Endothelial cell of umbilical vein (primary cell): ENCODE measurements around the gene DPH1. TPM values are rescaled to one million over a fixed set of nuclear protein-coding genes. Genes with fewer than 3 reads are reported as not detected.
A peak's percentile ranks its signal among the peaks of the same experiment; 100 is the strongest.

Experiments
- BruUV-seq: library from RNA; stranded (reverse); fragments of 400-500 nt; replicated peaks from 2 replicates; lab custom pipeline; 2021; lab: Mats Ljungman, UMichigan
- CTCF ChIA-PET: fragments of 300-600, 350-600 bp; sonication (Branson Sonifier 250); formaldehyde crosslinking; loops from one replicate; lab custom pipeline; 2021; ENCODE audit warnings: antibody characterized with exemption, inconsistent platforms; lab: Charles Lee
- POLR2A ChIA-PET: fragments of 300-600, 350-600 bp; sonication (Branson Sonifier 250); formaldehyde crosslinking; loops from one replicate; lab custom pipeline; 2021; ENCODE audit warnings: antibody characterized with exemption, inconsistent platforms; lab: Charles Lee
- DNase-seq: peaks from one replicate; pipeline ENCODE4 v3.0.0-alpha.2; 2011; ENCODE audit warnings: low read depth, low spot score
- FAIRE-seq: peaks from 2 replicates; lab custom pipeline; 2011; peaks lifted over from hg19 to GRCh38; lab: Jason Lieb, UNC
- H2AFZ ChIP-seq: 2 replicates; pipeline ENCODE4 v1.6.0; 2012; ENCODE audit warnings: low read depth, low read length, control low read depth, inconsistent platforms
- H3K27ac ChIP-seq: 2 replicates; pipeline ENCODE4 v1.5.1; 2011; ENCODE audit warnings: low read depth, mild to moderate bottlenecking, control low read depth, low read length, moderate library complexity; ENCODE audit not compliant: insufficient read depth
- H3K27me3 ChIP-seq, 2 experiments: 2 replicates each; pipeline versions ENCODE4 v1.6.0 to v1.6.1; 2011; ENCODE audit warnings: low read length in 2 of 2, mixed read lengths in 1 of 2; ENCODE audit not compliant: control insufficient read depth in 2 of 2, insufficient read depth in 2 of 2
- H3K36me3 ChIP-seq, 2 experiments: 2 replicates in 1 of 2; 3 replicates in 1 of 2; pipeline ENCODE4 v1.5.1; 2011; ENCODE audit warnings: low read length in 2 of 2, mild to moderate bottlenecking in 1 of 2, moderate library complexity in 1 of 2; ENCODE audit not compliant: control insufficient read depth in 2 of 2, insufficient read depth in 2 of 2; ENCODE audit errors: extremely low read depth in 1 of 2
- H3K4me1 ChIP-seq: 3 replicates; pipeline ENCODE4 v1.5.1; 2011; ENCODE audit warnings: mild to moderate bottlenecking, low read length; ENCODE audit not compliant: control insufficient read depth, insufficient read depth; ENCODE audit errors: extremely low read depth
- H3K4me2 ChIP-seq: 2 replicates; pipeline ENCODE4 v1.6.1; 2011; ENCODE audit warnings: low read length, control low read depth, mixed read lengths; ENCODE audit not compliant: insufficient read depth
- H3K4me3 ChIP-seq, 3 experiments: fragments of 200-600 bp in 1 of 3; sonication (generic), shearing (Covaris generic) in 1 of 3; replicated peaks in 1 of 3; 2 replicates each; pipeline ENCODE4 v1.5.1; 2011 to 2016; ENCODE audit warnings: control low read depth in 3 of 3, low read length in 3 of 3, mild to moderate bottlenecking in 2 of 3, inconsistent platforms in 1 of 3, low read depth in 1 of 3, moderate library complexity in 1 of 3; ENCODE audit not compliant: insufficient read depth in 1 of 3
- H3K79me2 ChIP-seq: 2 replicates; pipeline ENCODE4 v1.6.0; 2012; ENCODE audit warnings: low read length, inconsistent platforms; ENCODE audit not compliant: control insufficient read depth, insufficient read depth
- H3K9ac ChIP-seq: replicated peaks from 2 replicates; pipeline ENCODE3; 2011; ENCODE audit warnings: low read length, control low read depth; ENCODE audit not compliant: insufficient read depth; ENCODE audit errors: extremely low read depth
- H3K9me1 ChIP-seq: replicated peaks from 3 replicates; pipeline ENCODE4 v1.6.0; 2011; ENCODE audit warnings: mild to moderate bottlenecking, low read length; ENCODE audit not compliant: control insufficient read depth, insufficient read depth; ENCODE audit errors: extremely low read depth
- H3K9me3 ChIP-seq: replicated peaks from 2 replicates; pipeline ENCODE4 v1.5.1; 2012; ENCODE audit warnings: low read length, inconsistent platforms; ENCODE audit not compliant: control insufficient read depth, insufficient read depth
- H4K20me1 ChIP-seq: replicated peaks from 2 replicates; pipeline ENCODE3; 2011; ENCODE audit warnings: mild to moderate bottlenecking, low read length; ENCODE audit not compliant: control insufficient read depth, insufficient read depth; ENCODE audit errors: extremely low read depth
- EZH2 ChIP-seq: IDR thresholded peaks from 2 replicates; pipeline ENCODE4 v1.6.1; 2012; ENCODE audit warnings: borderline replicate concordance, low read depth, mild to moderate bottlenecking, moderate library complexity, low read length, inconsistent platforms; ENCODE audit not compliant: severe bottlenecking
- FOS ChIP-seq: IDR thresholded peaks from 2 replicates; pipeline ENCODE4 v1.6.1; 2011; ENCODE audit warnings: mild to moderate bottlenecking, low read length, moderate library complexity, borderline replicate concordance; ENCODE audit not compliant: insufficient read depth
- GATA2 ChIP-seq: IDR thresholded peaks from 2 replicates; pipeline ENCODE4 v1.7.0; 2011; ENCODE audit warnings: low read depth, mild to moderate bottlenecking, moderate library complexity, mixed read lengths, low read length; ENCODE audit not compliant: insufficient read length, insufficient read depth
- JUN ChIP-seq: IDR thresholded peaks from 2 replicates; pipeline ENCODE4 v1.6.1; 2011; ENCODE audit warnings: borderline replicate concordance, low read depth; ENCODE audit not compliant: insufficient read length, insufficient read depth
- MAX ChIP-seq: IDR thresholded peaks from 2 replicates; pipeline ENCODE4 v1.6.1; 2011; ENCODE audit not compliant: insufficient read depth, insufficient read length
- MYC ChIP-seq: IDR thresholded peaks from one replicate; pipeline ENCODE4 v1.6.1; 2011; ENCODE audit warnings: mild to moderate bottlenecking, low read depth, low read length
- POLR2A ChIP-seq: IDR thresholded peaks from 2 replicates; pipeline ENCODE4 v1.6.1; 2012; ENCODE audit warnings: low read depth, mild to moderate bottlenecking, control low read depth, low read length
- POLR2AphosphoS5 ChIP-seq: IDR thresholded peaks from 2 replicates; pipeline ENCODE4 v1.6.1; 2012; ENCODE audit warnings: low read depth, mild to moderate bottlenecking, control low read depth, low read length, moderate library complexity; ENCODE audit not compliant: insufficient read depth
- dilution Hi-C: fragments of 300-500 bp; cut with MboI; formaldehyde crosslinking; loops from one replicate; pipeline ENCODE4 v1.15.0; 2019; ENCODE audit warnings: low sequenced_read_pairs; ENCODE audit not compliant: extremely low pct_ligation_motif_present
- intact Hi-C: fragments of 100-400 bp; cut with micrococcal nuclease; formaldehyde crosslinking; loops from one replicate; pipeline ENCODE4 v1.10.0; 2022
- polyA plus RNA-seq, 4 experiments: library from polyadenylated mRNA; depleted of rRNA in 3 of 4; stranded (reverse) in 3 of 4; unstranded in 1 of 4; fragments of >200 nt; gene quantifications; 2 replicates each; pipeline versions ENCODE4 v1.2.1 to v1.2.3, GENCODE V29; 2011 to 2012; ENCODE audit warnings: missing spikeins in 1 of 4
- total RNA-seq: library from RNA; stranded (reverse); gene quantifications from 2 replicates; pipeline ENCODE4 v1.2.3, GENCODE V29; 2021
- TF ChIP-seq, protein P1 (sequence below), 2 donors: IDR thresholded peaks; 1 replicate in 1 of 2; 2 replicates in 1 of 2; pipeline ENCODE4 v1.5.1; 2011; ENCODE audit warnings: low read length in 2 of 2, mild to moderate bottlenecking in 2 of 2, moderate library complexity in 2 of 2, control low read depth in 1 of 2, inconsistent platforms in 1 of 2, low read depth in 1 of 2; ENCODE audit not compliant: insufficient read depth in 1 of 2; ENCODE audit errors: extremely low read depth in 1 of 2

The DPH1 gene
- total and polyA plus RNA-seq, 2 donors (not counting 3 experiments of a cell fraction or from before 2014, with no cell fraction given) = 37.8 to 45.6 TPM

DNA sequence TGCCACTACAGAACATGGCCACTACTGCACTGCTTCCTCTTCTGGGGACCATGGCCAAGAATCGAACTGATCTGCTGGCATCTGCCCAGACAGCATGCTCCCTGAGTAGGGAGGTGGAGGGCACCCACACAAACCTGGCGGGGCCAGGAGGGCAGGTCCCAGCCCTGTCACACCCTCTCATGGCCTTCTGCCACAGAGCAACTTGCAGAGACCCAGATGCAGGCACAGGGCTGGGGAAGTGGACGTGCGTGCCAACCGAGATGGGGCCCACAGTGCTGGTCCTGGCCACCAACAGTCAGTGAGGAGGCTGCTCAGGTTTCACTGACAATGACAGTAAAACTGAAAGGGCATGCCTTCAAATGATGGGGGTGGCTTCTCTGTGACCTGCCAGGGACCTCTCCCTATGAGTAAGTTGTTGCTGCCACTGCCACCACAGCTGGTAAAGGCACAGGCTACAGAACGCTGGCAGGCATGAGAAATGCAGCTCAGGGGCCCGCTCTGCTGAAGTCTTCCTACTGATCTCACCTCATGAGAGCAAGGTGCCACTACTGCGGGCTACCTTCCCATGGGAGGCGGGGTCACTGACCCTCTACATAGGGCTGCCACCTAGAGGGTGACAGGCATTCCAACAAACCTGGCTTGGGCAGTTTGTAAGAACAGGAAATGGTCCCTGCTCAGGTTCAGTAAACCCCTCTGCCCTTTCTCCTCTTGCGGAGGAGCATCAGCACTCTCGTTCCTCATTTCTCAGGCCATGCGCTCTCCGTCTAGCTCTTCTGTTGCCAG lies 40.5 kb downstream of the DPH1 start:
- DNase-seq (no peak), FAIRE-seq (peak; percentile 66)
- Histone ChIP-seq H3K9me3 (no peaks in the 10 kb centered on the region), H3K27me3 (no peaks in the 10 kb centered on the region), H3K27ac (peak overlapping the region; percentile 93), H3K9ac (peak overlapping the region; percentile 66), H4K20me1 (no peaks in the 10 kb centered on the region), H3K36me3 (peaks cover 0 to 3% of the 10 kb centered on the region in 2 experiments), H3K4me1 (peaks cover 62% of the 10 kb centered on the region), H3K4me3 (no peak overlapping the region), H3K9me1 (no peaks in the 10 kb centered on the region), H2AFZ (no peak overlapping the region), H3K4me2 (no peak overlapping the region), H3K79me2 (peaks cover 3% of the 10 kb centered on the region)
- CTCF ChIA-PET = interaction anchor here (1.7 to 3.2 kb wide), 5 partner anchors 12 to 174 kb away, joined by 6 to 30 read pairs (median 16); partner anchors contain the start of gene HIC1
- TF ChIP-seq FOS = no peak
- dilution Hi-C loops = no loop called here
- POLR2A ChIA-PET = no interaction called here
- intact Hi-C loops = loop anchor here (1.0 kb wide), 1 partner anchor 15 kb away; no protein-coding TSS in a partner anchor
- no TSS peak for BruUV-seq

- POLR2A ChIA-PET = no interaction called here
Measured at GRCh38 chr17:2071024-2071385, 41.1 kb downstream of the DPH1 start.

More at GRCh38 chr17:2071024-2071385, 41.1 kb downstream of the DPH1 start:
- DNase-seq = no peak
- H3K36me3 ChIP-seq = peaks cover 0 to 3% of the 10 kb centered on the region in 2 experiments
- dilution Hi-C loops = no loop called here
- H3K79me2 ChIP-seq = peaks cover 3% of the 10 kb centered on the region
- no peaks in the 10 kb centered on the region for H3K9me3 ChIP-seq
- peak overlapping the region; percentile 66 for H3K9ac ChIP-seq
- peak overlapping the region; percentile 93 for H3K27ac ChIP-seq
- no peaks in the 10 kb centered on the region for H3K9me1 ChIP-seq
- no peak overlapping the region for H2AFZ ChIP-seq
- no TSS peak for BruUV-seq
- no peak overlapping the region for H3K4me3 ChIP-seq
- no peaks in the 10 kb centered on the region for H3K27me3 ChIP-seq
- peaks cover 63% of the 10 kb centered on the region for H3K4me1 ChIP-seq
- no peaks in the 10 kb centered on the region for H4K20me1 ChIP-seq
- intact Hi-C loops = loop anchor here (1.0 kb wide), 1 partner anchor 14 kb away; no protein-coding TSS in a partner anchor
- H3K4me2 ChIP-seq = peak overlapping the region; percentile 1
- CTCF ChIA-PET = interaction anchor here (1.7 to 3.2 kb wide), 5 partner anchors 11 to 174 kb away, joined by 6 to 30 read pairs (median 16); partner anchors contain the start of gene HIC1
- TF ChIP-seq MAX (no peak), POLR2AphosphoS5 (no peak), EZH2 (no peak), POLR2A (no peak), MYC (no peak), JUN (no peak), GATA2 (no peak), FOS (no peak)
- TF ChIP-seq, protein P1, sequence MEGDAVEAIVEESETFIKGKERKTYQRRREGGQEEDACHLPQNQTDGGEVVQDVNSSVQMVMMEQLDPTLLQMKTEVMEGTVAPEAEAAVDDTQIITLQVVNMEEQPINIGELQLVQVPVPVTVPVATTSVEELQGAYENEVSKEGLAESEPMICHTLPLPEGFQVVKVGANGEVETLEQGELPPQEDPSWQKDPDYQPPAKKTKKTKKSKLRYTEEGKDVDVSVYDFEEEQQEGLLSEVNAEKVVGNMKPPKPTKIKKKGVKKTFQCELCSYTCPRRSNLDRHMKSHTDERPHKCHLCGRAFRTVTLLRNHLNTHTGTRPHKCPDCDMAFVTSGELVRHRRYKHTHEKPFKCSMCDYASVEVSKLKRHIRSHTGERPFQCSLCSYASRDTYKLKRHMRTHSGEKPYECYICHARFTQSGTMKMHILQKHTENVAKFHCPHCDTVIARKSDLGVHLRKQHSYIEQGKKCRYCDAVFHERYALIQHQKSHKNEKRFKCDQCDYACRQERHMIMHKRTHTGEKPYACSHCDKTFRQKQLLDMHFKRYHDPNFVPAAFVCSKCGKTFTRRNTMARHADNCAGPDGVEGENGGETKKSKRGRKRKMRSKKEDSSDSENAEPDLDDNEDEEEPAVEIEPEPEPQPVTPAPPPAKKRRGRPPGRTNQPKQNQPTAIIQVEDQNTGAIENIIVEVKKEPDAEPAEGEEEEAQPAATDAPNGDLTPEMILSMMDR (IDR thresholded peaks at IDR 0.05; ENCODE audit: extremely low read depth in 1 of 2, insufficient read depth in 1 of 2, low read depth in 1 of 2, low read length in 2 of 2) = no peak
- FAIRE-seq = no peak
